MCF 10A (cell line): Measurements from ENCODE around the gene BBS10. TPM values are rescaled to one million over a fixed set of nuclear protein-coding genes. Genes with fewer than 3 reads are reported as not detected.

Source experiments
- BruUV-seq: library from RNA; stranded (reverse); fragments of 400-500 nt; replicated peaks from 2 replicates; lab custom pipeline; 2021; lab: Mats Ljungman, UMichigan
- CTCF ChIA-PET: fragments of 300-600 bp; sonication (Branson Sonifier 250); formaldehyde crosslinking; extraction: SDS; loops from one replicate; lab custom pipeline; 2021; ENCODE audit warnings: antibody characterized with exemption, inconsistent platforms; lab: Yijun Ruan, JAX
- POLR2A ChIA-PET: fragments of 300-600, 350-650 bp; sonication (Branson Sonifier 250); formaldehyde crosslinking; extraction: SDS; loops from one replicate; lab custom pipeline; 2020; ENCODE audit warnings: antibody characterized with exemption, inconsistent platforms; lab: Yijun Ruan, JAX
- DNase-seq: peaks from one replicate; pipeline ENCODE4 v3.0.0-alpha.2; 2018; ENCODE audit not compliant: unreplicated experiment
- H3K27ac Mint-ChIP-seq: one replicate; pipeline ENCODE4 v1.8.0; 2022; ENCODE audit warnings: mild to moderate bottlenecking, low read depth, mixed read lengths; ENCODE audit not compliant: unreplicated experiment
- H3K27me3 Mint-ChIP-seq: one replicate; pipeline ENCODE4 v1.8.0; 2022; ENCODE audit warnings: mixed read lengths; ENCODE audit not compliant: insufficient read depth, unreplicated experiment
- H3K36me3 Mint-ChIP-seq: one replicate; pipeline ENCODE4 v1.8.0; 2022; ENCODE audit warnings: mild to moderate bottlenecking, moderate library complexity, mixed read lengths; ENCODE audit not compliant: insufficient read depth, unreplicated experiment
- H3K4me1 Mint-ChIP-seq: one replicate; pipeline ENCODE4 v1.8.0; 2022; ENCODE audit warnings: mixed read lengths; ENCODE audit not compliant: insufficient read depth, unreplicated experiment
- H3K4me3 Mint-ChIP-seq: one replicate; pipeline ENCODE4 v1.8.0; 2022; ENCODE audit warnings: mild to moderate bottlenecking, moderate library complexity, mixed read lengths; ENCODE audit not compliant: unreplicated experiment
- H3K9me3 Mint-ChIP-seq: one replicate; pipeline ENCODE4 v1.8.0; 2022; ENCODE audit warnings: mixed read lengths; ENCODE audit not compliant: unreplicated experiment
- CTCF ChIP-seq: fragments of 200-600 bp; IDR thresholded peaks from one replicate; pipeline ENCODE4 v1.8.0; 2022; ENCODE audit warnings: antibody characterized with exemption, mild to moderate bottlenecking; ENCODE audit not compliant: unreplicated experiment
- intact Hi-C: fragments of 100-400 bp; cut with micrococcal nuclease; formaldehyde crosslinking; loops from 2 replicates; pipeline ENCODE4 v1.14.1; 2022
- total RNA-seq: library from RNA; stranded (reverse); gene quantifications from 2 replicates; pipeline ENCODE4 v1.2.3, GENCODE V29; 2022

BBS10 gene
- total RNA-seq, 1 experiment from 2014 or later: 5.9 TPM

GRCh38 chr12:76303365-76303764 is 44.9 kb downstream of the BBS10 start:
- CTCF ChIA-PET: interaction anchor here (1.1 kb wide), 1 partner anchor 13 kb away, joined by 3 read pairs; no protein-coding TSS in a partner anchor
- H3K4me1 Mint-ChIP-seq: peaks cover 7% of the 10 kb centered on the region

GRCh38 chr12:76300297-76300665 is 47.9 kb downstream of the BBS10 start:
- Mint-ChIP-seq H3K9me3 (no peaks in the 10 kb centered on the region), H3K4me1 (no peaks in the 10 kb centered on the region), H3K27ac (no peak overlapping the region), H3K4me3 (no peak overlapping the region), H3K27me3 (no peaks in the 10 kb centered on the region), H3K36me3 (peaks cover 5% of the 10 kb centered on the region)
- DNase-seq: no peak
- intact Hi-C loops: no loop called here
- ChIA-PET POLR2A (no interaction called here), CTCF (interaction anchor here (2.3 kb wide), 1 partner anchor 8 kb away, joined by 6 read pairs; no protein-coding TSS in a partner anchor)
- BruUV-seq: no TSS peak
- no peak for TF ChIP-seq CTCF

More at GRCh38 chr12:76303365-76303764, 44.9 kb downstream of the BBS10 start:
- Mint-ChIP-seq H3K27me3 (no peaks in the 10 kb centered on the region), H3K4me3 (no peak overlapping the region), H3K27ac (no peak overlapping the region), H3K9me3 (no peaks in the 10 kb centered on the region), H3K36me3 (peaks cover 14% of the 10 kb centered on the region)
- TF ChIP-seq CTCF: no peak
- intact Hi-C loops: no loop called here
- DNase-seq: no peak
- BruUV-seq: no TSS peak
- POLR2A ChIA-PET: no interaction called here

GRCh38 chr12:76299536-76300296 is 48.5 kb downstream of the BBS10 start:
- CTCF ChIA-PET: interaction anchor here (2.3 kb wide), 1 partner anchor 9 kb away, joined by 6 read pairs; no protein-coding TSS in a partner anchor

More at GRCh38 chr12:76299536-76300296, 48.5 kb downstream of the BBS10 start:
- no peaks in the 10 kb centered on the region for H3K27me3 Mint-ChIP-seq
- H3K4me1 Mint-ChIP-seq: no peaks in the 10 kb centered on the region
- no peaks in the 10 kb centered on the region for H3K9me3 Mint-ChIP-seq
- no peak overlapping the region for H3K4me3 Mint-ChIP-seq
- POLR2A ChIA-PET: no interaction called here
- no peak for TF ChIP-seq CTCF
- H3K27ac Mint-ChIP-seq: no peak overlapping the region
- H3K36me3 Mint-ChIP-seq: peaks cover 5% of the 10 kb centered on the region
- no peak for DNase-seq
- intact Hi-C loops: no loop called here
- BruUV-seq: no TSS peak

Other genes with a start within 250 kb of the BBS10 start
- gene OSBPL8, start 211.4 kb upstream of the BBS10 start, total RNA-seq: 71.1 and 77.2 TPM in 2 replicates